SK-N-SH (cell line): ENCODE data around the gene GPR146. TPM values are rescaled to one million over a fixed set of nuclear protein-coding genes. Genes with fewer than 3 reads are reported as not detected.

Experiments
- CTCF ChIA-PET: fragments of 300-600, 350-600 bp; formaldehyde crosslinking; extraction: SDS; loops from one replicate; lab custom pipeline; 2021; lab: Yijun Ruan, JAX
- POLR2A ChIA-PET: fragments of 350-600 bp; sonication (Branson Sonifier 250); formaldehyde crosslinking; extraction: SDS; loops from one replicate; lab custom pipeline; 2020; ENCODE audit warnings: antibody characterized with exemption, inconsistent platforms; lab: Yijun Ruan, JAX
- DNase-seq: peaks from one replicate; pipeline ENCODE4 v3.0.0; 2012
- H2AFZ ChIP-seq: fragments of 200-600 bp; sonication (generic); 2 replicates; pipeline ENCODE4 v1.8.1; 2016; ENCODE audit warnings: antibody characterized with exemption, mild to moderate bottlenecking, low read depth
- H3F3A ChIP-seq: fragments of 200-600 bp; sonication (generic); replicated peaks from 2 replicates; pipeline ENCODE3; 2016; ENCODE audit warnings: antibody characterized with exemption, mild to moderate bottlenecking; ENCODE audit not compliant: insufficient read depth
- H3K27ac ChIP-seq, 2 experiments: fragments of 200-500 bp in 1 of 2; fragments of 200-600 bp in 1 of 2; sonication (Bioruptor generic) in 1 of 2; sonication (generic), shearing (Covaris generic) in 1 of 2; 2 replicates each; pipeline versions ENCODE4 v1.5.1 to v1.6.1; 2014 to 2016; ENCODE audit warnings: low read depth in 2 of 2, inconsistent platforms in 1 of 2, low read length in 1 of 2, mild to moderate bottlenecking in 1 of 2, mixed read lengths in 1 of 2
- H3K27me3 ChIP-seq: fragments of 200-600 bp; sonication (generic), shearing (Covaris generic); 2 replicates; pipeline ENCODE4 v1.6.1; 2016; ENCODE audit warnings: mixed run types; ENCODE audit not compliant: insufficient read depth
- H3K36me3 ChIP-seq, 2 experiments: fragments of 200-500 bp in 1 of 2; fragments of 200-600 bp in 1 of 2; sonication (Bioruptor generic) in 1 of 2; sonication (generic) in 1 of 2; replicated peaks in 1 of 2; 2 replicates each; pipeline versions ENCODE3 to v1.5.1; 2014 to 2016; ENCODE audit warnings: low read length in 1 of 2, mild to moderate bottlenecking in 1 of 2; ENCODE audit not compliant: insufficient read depth in 2 of 2, control insufficient read depth in 1 of 2
- H3K4me1 ChIP-seq, 2 experiments: fragments of 200-500 bp in 1 of 2; fragments of 200-600 bp in 1 of 2; sonication (Bioruptor generic) in 1 of 2; sonication (generic), shearing (Covaris generic) in 1 of 2; 2 replicates each; pipeline versions ENCODE4 v1.5.1 to v1.6.1; 2014 to 2016; ENCODE audit warnings: low read depth in 1 of 2, low read length in 1 of 2, mixed run types in 1 of 2; ENCODE audit not compliant: insufficient read depth in 2 of 2, control insufficient read depth in 1 of 2
- H3K4me2 ChIP-seq: fragments of 200-600 bp; sonication (generic), shearing (Covaris generic); 2 replicates; pipeline ENCODE4 v1.6.1; 2017; ENCODE audit warnings: mixed run types
- H3K4me3 ChIP-seq, 2 experiments: fragments of 200-500 bp in 1 of 2; fragments of 200-600 bp in 1 of 2; sonication (Bioruptor generic) in 1 of 2; sonication (generic), shearing (Covaris generic) in 1 of 2; 2 replicates each; pipeline versions ENCODE4 v1.5.1 to v1.8.1; 2014 to 2016; ENCODE audit warnings: low read depth in 2 of 2, inconsistent platforms in 1 of 2, low read length in 1 of 2, mild to moderate bottlenecking in 1 of 2, mixed read lengths in 1 of 2, moderate library complexity in 1 of 2
- H3K79me2 ChIP-seq: fragments of 200-600 bp; sonication (generic); 2 replicates; pipeline ENCODE4 v1.8.1; 2017; ENCODE audit warnings: mild to moderate bottlenecking; ENCODE audit not compliant: insufficient read depth
- H3K9ac ChIP-seq: fragments of 200-600 bp; sonication (generic); 2 replicates; pipeline ENCODE4 v1.6.1; 2017; ENCODE audit warnings: mixed run types
- H3K9me2 ChIP-seq: fragments of 200-600 bp; sonication (generic); 2 replicates; pipeline ENCODE4 v1.6.1; 2017; ENCODE audit warnings: mixed run types
- H3K9me3 ChIP-seq: fragments of 200-600 bp; sonication (generic); 2 replicates; pipeline ENCODE4 v1.6.1; 2017; ENCODE audit warnings: mixed run types, mild to moderate bottlenecking, moderate library complexity
- H4K20me1 ChIP-seq: fragments of 200-600 bp; sonication (generic); 2 replicates; pipeline ENCODE4 v1.6.1; 2017; ENCODE audit warnings: mild to moderate bottlenecking, mixed run types; ENCODE audit not compliant: insufficient read depth
- CHD2 ChIP-seq: fragments of 150-350 bp; IDR thresholded peaks from 2 replicates; pipeline ENCODE4 v1.6.1; 2018; ENCODE audit warnings: low read length; ENCODE audit not compliant: partially characterized antibody
- GATA2 ChIP-seq: sonication (generic); formaldehyde crosslinking; IDR thresholded peaks from 2 replicates; pipeline ENCODE4 v1.5.0; 2020; ENCODE audit warnings: mild to moderate bottlenecking, missing genetic modification reagents
- JUND ChIP-seq: IDR thresholded peaks from 2 replicates; pipeline ENCODE4 v1.4.0; 2012
- MXI1 ChIP-seq: IDR thresholded peaks from 2 replicates; pipeline ENCODE4 v1.6.1; 2012; ENCODE audit warnings: mild to moderate bottlenecking, low read depth, low read length, improper control_type of control experiment
- POLR2AphosphoS5 ChIP-seq: IDR thresholded peaks from 2 replicates; pipeline ENCODE4 v1.6.1; 2012; ENCODE audit warnings: low read depth, low read length
- RCOR1 ChIP-seq: fragments of 150-350 bp; IDR thresholded peaks from 2 replicates; pipeline ENCODE4 v1.6.1; 2017; ENCODE audit warnings: antibody characterized with exemption, low read length
- TCF12 ChIP-seq: IDR thresholded peaks from 2 replicates; pipeline ENCODE4 v1.4.0; 2012
- whole genome bisulfite sequencing: methylation state at CpG from one replicate; pipeline ENCODE4 v1.1.6; 2017; ENCODE audit warnings: low lambda C conversion rate; 5-methylcytosine and 5-hydroxymethylcytosine counted together
- polyA plus RNA-seq, 3 experiments: library from polyadenylated mRNA; depleted of rRNA; stranded (reverse); fragments of >200 nt; gene quantifications; 2 replicates each; pipeline ENCODE4 v1.2.3, GENCODE V29; 2012
- TF ChIP-seq, protein P1 (sequence below): fragments of 150-350 bp; IDR thresholded peaks from 2 replicates; pipeline ENCODE4 v1.6.1; 2017; ENCODE audit warnings: antibody characterized with exemption, low read length, low read depth, borderline replicate concordance
- TF ChIP-seq, protein P2 (sequence below): IDR thresholded peaks from 2 replicates; pipeline ENCODE4 v1.4.0; 2012; ENCODE audit warnings: low read depth, borderline replicate concordance
- TF ChIP-seq, protein P3 (sequence below): fragments of 200-600 bp; sonication (generic); IDR thresholded peaks from 2 replicates; pipeline ENCODE4 v1.6.1; 2017; ENCODE audit warnings: antibody characterized with exemption, mild to moderate bottlenecking, moderate library complexity

Gene GPR146
- polyA plus RNA-seq, 1 of the 3 experiments (the other 2 are of a cell fraction): 1.4 TPM

DNA sequence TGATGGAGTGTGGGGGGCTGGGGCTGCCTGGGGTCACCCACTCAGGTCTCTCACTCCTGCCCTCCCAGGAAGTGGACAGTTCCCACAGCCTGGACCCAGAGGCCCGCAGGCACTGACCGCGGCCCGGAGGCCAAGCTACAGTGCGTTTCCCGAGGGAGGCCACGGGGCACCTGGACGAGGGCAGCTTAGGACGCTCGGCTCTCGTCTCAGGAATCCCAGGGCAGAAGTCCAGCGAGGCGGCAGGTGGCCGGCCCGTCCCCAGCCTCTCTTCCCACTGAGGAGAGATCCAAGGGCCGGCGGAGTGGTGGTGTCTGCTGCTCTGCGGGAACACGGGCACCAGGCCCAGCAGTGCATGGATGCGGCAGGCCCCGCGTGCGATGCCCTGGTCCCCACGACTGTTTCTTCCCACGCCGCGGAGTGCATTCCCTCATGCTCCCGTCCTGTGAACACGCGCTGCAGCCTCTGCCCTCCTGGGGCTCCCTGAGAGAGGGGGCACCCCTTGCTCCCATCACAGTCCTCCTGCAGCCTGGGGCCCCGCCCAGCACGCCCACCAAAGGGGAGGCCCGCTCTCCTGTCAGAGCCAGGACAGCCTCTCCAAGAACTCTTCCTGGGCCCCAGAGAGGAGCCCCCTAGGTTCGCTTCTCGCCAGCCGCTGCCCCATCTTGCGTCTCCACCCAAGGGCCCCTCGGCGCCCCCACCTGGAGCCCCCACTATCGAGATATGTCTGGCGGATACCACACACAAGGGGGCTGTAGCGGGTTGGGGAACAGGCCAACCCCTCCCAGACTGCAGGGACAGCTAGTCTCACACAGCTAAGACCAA is 24.3 kb upstream of the GPR146 start:
- CTCF ChIA-PET: interaction anchor here (1.7 to 4.8 kb wide), 3 partner anchors 25 to 45 kb away, joined by 7 to 44 read pairs (median 21); partner anchors contain the start of gene GPR146
- Histone ChIP-seq H3K9me3 (no peaks in the 10 kb centered on the region), H3K27ac (no peak overlapping the region), H3K9ac (no peak overlapping the region), H3F3A (no peaks in the 10 kb centered on the region), H2AFZ (no peak overlapping the region), H3K27me3 (no peaks in the 10 kb centered on the region), H4K20me1 (peaks cover 94% of the 10 kb centered on the region), H3K4me3 (no peak overlapping the region), H3K4me2 (no peak overlapping the region), H3K4me1 (peaks cover 0 to 3% of the 10 kb centered on the region in 2 experiments; a peak in 1 of 4 replicates), H3K79me2 (peaks cover 77% of the 10 kb centered on the region), H3K36me3 (peaks cover 30 to 31% of the 10 kb centered on the region in 2 experiments), H3K9me2 (no peaks in the 10 kb centered on the region)
- WGBS: 95% methylated on average over 37 of the region's 42 CpGs
- no peak for TF ChIP-seq RCOR1
- TF ChIP-seq, protein P1, sequence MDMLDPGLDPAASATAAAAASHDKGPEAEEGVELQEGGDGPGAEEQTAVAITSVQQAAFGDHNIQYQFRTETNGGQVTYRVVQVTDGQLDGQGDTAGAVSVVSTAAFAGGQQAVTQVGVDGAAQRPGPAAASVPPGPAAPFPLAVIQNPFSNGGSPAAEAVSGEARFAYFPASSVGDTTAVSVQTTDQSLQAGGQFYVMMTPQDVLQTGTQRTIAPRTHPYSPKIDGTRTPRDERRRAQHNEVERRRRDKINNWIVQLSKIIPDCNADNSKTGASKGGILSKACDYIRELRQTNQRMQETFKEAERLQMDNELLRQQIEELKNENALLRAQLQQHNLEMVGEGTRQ: no peak
- no peak for TF ChIP-seq TCF12
- no peak for TF ChIP-seq POLR2AphosphoS5
- TF ChIP-seq JUND: no peak
- TF ChIP-seq MXI1: no peak
- TF ChIP-seq, protein P2, sequence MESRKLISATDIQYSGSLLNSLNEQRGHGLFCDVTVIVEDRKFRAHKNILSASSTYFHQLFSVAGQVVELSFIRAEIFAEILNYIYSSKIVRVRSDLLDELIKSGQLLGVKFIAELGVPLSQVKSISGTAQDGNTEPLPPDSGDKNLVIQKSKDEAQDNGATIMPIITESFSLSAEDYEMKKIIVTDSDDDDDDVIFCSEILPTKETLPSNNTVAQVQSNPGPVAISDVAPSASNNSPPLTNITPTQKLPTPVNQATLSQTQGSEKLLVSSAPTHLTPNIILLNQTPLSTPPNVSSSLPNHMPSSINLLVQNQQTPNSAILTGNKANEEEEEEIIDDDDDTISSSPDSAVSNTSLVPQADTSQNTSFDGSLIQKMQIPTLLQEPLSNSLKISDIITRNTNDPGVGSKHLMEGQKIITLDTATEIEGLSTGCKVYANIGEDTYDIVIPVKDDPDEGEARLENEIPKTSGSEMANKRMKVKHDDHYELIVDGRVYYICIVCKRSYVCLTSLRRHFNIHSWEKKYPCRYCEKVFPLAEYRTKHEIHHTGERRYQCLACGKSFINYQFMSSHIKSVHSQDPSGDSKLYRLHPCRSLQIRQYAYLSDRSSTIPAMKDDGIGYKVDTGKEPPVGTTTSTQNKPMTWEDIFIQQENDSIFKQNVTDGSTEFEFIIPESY: no peak
- DNase-seq: no peak
- POLR2A ChIA-PET: no interaction called here

DNA sequence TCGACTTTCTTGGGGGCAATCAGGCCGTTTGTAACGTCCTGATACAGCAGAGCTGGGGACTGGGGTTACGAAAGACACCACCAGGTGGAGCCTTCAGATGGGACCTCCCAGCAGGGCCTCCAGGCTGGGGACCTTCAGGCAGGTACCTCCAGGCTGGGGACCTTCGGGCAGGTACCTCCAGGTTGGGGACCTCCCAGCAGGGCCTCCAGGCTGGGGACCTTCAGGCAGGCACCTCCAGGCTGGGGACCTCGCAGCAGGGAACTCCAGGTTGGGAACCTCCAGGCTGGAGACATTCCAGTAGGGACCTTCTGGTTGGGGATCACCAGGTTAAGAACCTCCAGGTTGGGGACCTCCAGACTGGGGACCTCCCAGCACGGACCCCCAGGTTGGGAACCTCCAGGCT is 23.5 kb upstream of the GPR146 start:
- 81% methylated on average over 4 of the region's 7 CpGs for WGBS

More for the DNA sequence above, 23.5 kb upstream of the GPR146 start:
- H3K4me3 ChIP-seq: no peak overlapping the region
- TF ChIP-seq, protein P3, sequence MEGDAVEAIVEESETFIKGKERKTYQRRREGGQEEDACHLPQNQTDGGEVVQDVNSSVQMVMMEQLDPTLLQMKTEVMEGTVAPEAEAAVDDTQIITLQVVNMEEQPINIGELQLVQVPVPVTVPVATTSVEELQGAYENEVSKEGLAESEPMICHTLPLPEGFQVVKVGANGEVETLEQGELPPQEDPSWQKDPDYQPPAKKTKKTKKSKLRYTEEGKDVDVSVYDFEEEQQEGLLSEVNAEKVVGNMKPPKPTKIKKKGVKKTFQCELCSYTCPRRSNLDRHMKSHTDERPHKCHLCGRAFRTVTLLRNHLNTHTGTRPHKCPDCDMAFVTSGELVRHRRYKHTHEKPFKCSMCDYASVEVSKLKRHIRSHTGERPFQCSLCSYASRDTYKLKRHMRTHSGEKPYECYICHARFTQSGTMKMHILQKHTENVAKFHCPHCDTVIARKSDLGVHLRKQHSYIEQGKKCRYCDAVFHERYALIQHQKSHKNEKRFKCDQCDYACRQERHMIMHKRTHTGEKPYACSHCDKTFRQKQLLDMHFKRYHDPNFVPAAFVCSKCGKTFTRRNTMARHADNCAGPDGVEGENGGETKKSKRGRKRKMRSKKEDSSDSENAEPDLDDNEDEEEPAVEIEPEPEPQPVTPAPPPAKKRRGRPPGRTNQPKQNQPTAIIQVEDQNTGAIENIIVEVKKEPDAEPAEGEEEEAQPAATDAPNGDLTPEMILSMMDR: peak; percentile 35
- no peak for TF ChIP-seq CHD2
- no peak for TF ChIP-seq GATA2 (CRISPR knock-in tag)
- TF ChIP-seq, all 33 proteins: peak for 1
- peaks cover 38 to 39% of the 10 kb centered on the region in 2 experiments for H3K36me3 ChIP-seq
- no peak overlapping the region for H2AFZ ChIP-seq
- no peaks in the 10 kb centered on the region for H3K9me2 ChIP-seq
- no peaks in the 10 kb centered on the region; a peak in 1 of 4 replicates for H3K4me1 ChIP-seq
- H3K27ac ChIP-seq: no peak overlapping the region
- H3K4me2 ChIP-seq: no peak overlapping the region
- POLR2A ChIA-PET: no interaction called here
- peaks cover 78% of the 10 kb centered on the region for H3K79me2 ChIP-seq
- H3F3A ChIP-seq: no peaks in the 10 kb centered on the region
- no peaks in the 10 kb centered on the region for H3K27me3 ChIP-seq
- no peaks in the 10 kb centered on the region for H3K9me3 ChIP-seq
- H3K9ac ChIP-seq: no peak overlapping the region
- peaks cover 94% of the 10 kb centered on the region for H4K20me1 ChIP-seq
- CTCF ChIA-PET: interaction anchor here (1.0 to 4.8 kb wide), 4 partner anchors 24 to 65 kb away, joined by 4 to 44 read pairs (median 14); partner anchors contain the start of gene GPR146
- DNase-seq: no peak
